Astrocyte (in vitro differentiated cells and primary cell): Measurements from ENCODE around the gene PHF13. TPM values are rescaled to one million over a fixed set of nuclear protein-coding genes. Genes with fewer than 3 reads are reported as not detected.
A peak's percentile ranks its signal among the peaks of the same experiment; 100 is the strongest.

Experiments
- DNase-seq: peaks from one replicate; pipeline ENCODE4 v3.0.0-alpha.2; 2010; ENCODE audit warnings: low read depth
- FAIRE-seq: peaks from 2 replicates; lab custom pipeline; 2011; peaks lifted over from hg19 to GRCh38; lab: Jason Lieb, UNC
- H2AFZ ChIP-seq: 2 replicates; pipeline ENCODE4 v1.6.0; 2012; ENCODE audit warnings: low read depth, low read length, inconsistent platforms
- H3K27ac ChIP-seq: 2 replicates; pipeline ENCODE4 v1.5.1; 2011; ENCODE audit warnings: low read depth, low read length, inconsistent platforms
- H3K27me3 ChIP-seq: 2 replicates; pipeline ENCODE4 v1.6.0; 2011; ENCODE audit warnings: low read length, inconsistent platforms; ENCODE audit not compliant: insufficient read depth
- H3K36me3 ChIP-seq: 2 replicates; pipeline ENCODE4 v1.5.1; 2011; ENCODE audit warnings: low read length, inconsistent platforms; ENCODE audit not compliant: insufficient read depth
- H3K4me1 ChIP-seq: 2 replicates; pipeline ENCODE4 v1.5.1; 2011; ENCODE audit warnings: low read length, inconsistent platforms; ENCODE audit not compliant: insufficient read depth
- H3K4me2 ChIP-seq: 2 replicates; pipeline ENCODE4 v1.6.0; 2012; ENCODE audit warnings: low read length, inconsistent platforms
- H3K4me3 ChIP-seq: 2 replicates; pipeline ENCODE4 v1.5.1; 2011; ENCODE audit warnings: low read depth, mild to moderate bottlenecking, low read length, inconsistent platforms; ENCODE audit not compliant: insufficient read depth
- H3K79me2 ChIP-seq: 2 replicates; pipeline ENCODE4 v1.6.0; 2012; ENCODE audit warnings: mild to moderate bottlenecking, low read length, inconsistent platforms; ENCODE audit not compliant: insufficient read depth
- H3K9ac ChIP-seq: 2 replicates; pipeline ENCODE4 v1.6.0; 2012; ENCODE audit warnings: mild to moderate bottlenecking, low read length, inconsistent platforms
- H3K9me3 ChIP-seq: 2 replicates; pipeline ENCODE4 v1.5.1; 2012; ENCODE audit warnings: low read depth, mild to moderate bottlenecking, low read length, inconsistent platforms; ENCODE audit not compliant: insufficient read depth
- H4K20me1 ChIP-seq: 2 replicates; pipeline ENCODE4 v1.6.0; 2012; ENCODE audit warnings: low read length, inconsistent platforms; ENCODE audit not compliant: insufficient read depth
- H3K27ac Mint-ChIP-seq: one replicate; pipeline ENCODE4 v1.8.0; 2021; ENCODE audit warnings: mild to moderate bottlenecking, mixed read lengths; ENCODE audit not compliant: unreplicated experiment
- H3K27me3 Mint-ChIP-seq: one replicate; pipeline ENCODE4 v1.8.0; 2021; ENCODE audit warnings: low read depth, mixed read lengths; ENCODE audit not compliant: unreplicated experiment
- H3K36me3 Mint-ChIP-seq: one replicate; pipeline ENCODE4 v1.8.0; 2021; ENCODE audit warnings: low read depth, mixed read lengths; ENCODE audit not compliant: unreplicated experiment
- H3K4me1 Mint-ChIP-seq: one replicate; pipeline ENCODE4 v1.8.0; 2021; ENCODE audit warnings: low read depth, mixed read lengths; ENCODE audit not compliant: unreplicated experiment
- H3K4me3 Mint-ChIP-seq: one replicate; pipeline ENCODE4 v1.8.0; 2021; ENCODE audit warnings: mild to moderate bottlenecking, moderate library complexity, mixed read lengths; ENCODE audit not compliant: unreplicated experiment
- H3K9me3 Mint-ChIP-seq: one replicate; pipeline ENCODE4 v1.8.0; 2021; ENCODE audit warnings: mild to moderate bottlenecking, mixed read lengths; ENCODE audit not compliant: unreplicated experiment
- EZH2 ChIP-seq: IDR thresholded peaks from 2 replicates; pipeline ENCODE4 v1.6.1; 2012; ENCODE audit warnings: mild to moderate bottlenecking, low read length, inconsistent platforms; ENCODE audit not compliant: insufficient read depth
- total RNA-seq: library from RNA; stranded (reverse); gene quantifications from 2 replicates; pipeline ENCODE4 v1.2.1, GENCODE V29; 2021
- TF ChIP-seq, protein P1 (sequence below): IDR thresholded peaks from 2 replicates; pipeline ENCODE4 v1.5.1; 2011; ENCODE audit warnings: low read depth, mild to moderate bottlenecking, inconsistent platforms, low read length, moderate library complexity; ENCODE audit not compliant: insufficient read depth

The PHF13 gene
- total RNA-seq, 1 donor from 2014 or later: 23.7 TPM

DNA sequence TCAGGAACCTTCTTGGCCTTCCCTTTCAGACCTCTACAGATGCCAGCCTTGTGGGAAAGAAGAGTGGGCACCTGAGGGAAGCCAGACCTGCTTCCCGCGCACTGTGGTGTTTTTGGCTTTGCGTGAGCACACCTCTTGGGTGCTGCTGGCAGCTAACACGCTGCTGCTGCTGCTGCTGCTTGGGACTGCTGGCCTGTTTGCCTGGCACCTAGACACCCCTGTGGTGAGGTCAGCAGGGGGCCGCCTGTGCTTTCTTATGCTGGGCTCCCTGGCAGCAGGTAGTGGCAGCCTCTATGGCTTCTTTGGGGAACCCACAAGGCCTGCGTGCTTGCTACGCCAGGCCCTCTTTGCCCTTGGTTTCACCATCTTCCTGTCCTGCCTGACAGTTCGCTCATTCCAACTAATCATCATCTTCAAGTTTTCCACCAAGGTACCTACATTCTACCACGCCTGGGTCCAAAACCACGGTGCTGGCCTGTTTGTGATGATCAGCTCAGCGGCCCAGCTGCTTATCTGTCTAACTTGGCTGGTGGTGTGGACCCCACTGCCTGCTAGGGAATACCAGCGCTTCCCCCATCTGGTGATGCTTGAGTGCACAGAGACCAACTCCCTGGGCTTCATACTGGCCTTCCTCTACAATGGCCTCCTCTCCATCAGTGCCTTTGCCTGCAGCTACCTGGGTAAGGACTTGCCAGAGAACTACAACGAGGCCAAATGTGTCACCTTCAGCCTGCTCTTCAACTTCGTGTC, 34.7 kb upstream of the PHF13 start:
- H3K4me1 Mint-ChIP-seq: peaks cover 27% of the 10 kb centered on the region
- no peaks in the 10 kb centered on the region for H3K27me3 Mint-ChIP-seq
- peak overlapping the region; percentile 96 for H3K4me3 Mint-ChIP-seq
- Histone ChIP-seq H3K9me3 (no peaks in the 10 kb centered on the region), H3K27me3 (no peaks in the 10 kb centered on the region), H3K27ac (no peak overlapping the region), H3K9ac (peak overlapping the region; percentile 83), H2AFZ (peak overlapping the region; percentile 70), H3K4me1 (peaks cover 12% of the 10 kb centered on the region), H3K36me3 (no peaks in the 10 kb centered on the region), H3K79me2 (peaks cover 26% of the 10 kb centered on the region), H3K4me3 (peak overlapping the region; percentile 65), H3K4me2 (peak overlapping the region; percentile 90), H4K20me1 (peaks cover 23% of the 10 kb centered on the region)
- peak overlapping the region; percentile 72 for H3K27ac Mint-ChIP-seq
- H3K9me3 Mint-ChIP-seq: no peaks in the 10 kb centered on the region
- H3K36me3 Mint-ChIP-seq: no peaks in the 10 kb centered on the region
- DNase-seq (no peak), FAIRE-seq (no peak)
- TF ChIP-seq, protein P1, sequence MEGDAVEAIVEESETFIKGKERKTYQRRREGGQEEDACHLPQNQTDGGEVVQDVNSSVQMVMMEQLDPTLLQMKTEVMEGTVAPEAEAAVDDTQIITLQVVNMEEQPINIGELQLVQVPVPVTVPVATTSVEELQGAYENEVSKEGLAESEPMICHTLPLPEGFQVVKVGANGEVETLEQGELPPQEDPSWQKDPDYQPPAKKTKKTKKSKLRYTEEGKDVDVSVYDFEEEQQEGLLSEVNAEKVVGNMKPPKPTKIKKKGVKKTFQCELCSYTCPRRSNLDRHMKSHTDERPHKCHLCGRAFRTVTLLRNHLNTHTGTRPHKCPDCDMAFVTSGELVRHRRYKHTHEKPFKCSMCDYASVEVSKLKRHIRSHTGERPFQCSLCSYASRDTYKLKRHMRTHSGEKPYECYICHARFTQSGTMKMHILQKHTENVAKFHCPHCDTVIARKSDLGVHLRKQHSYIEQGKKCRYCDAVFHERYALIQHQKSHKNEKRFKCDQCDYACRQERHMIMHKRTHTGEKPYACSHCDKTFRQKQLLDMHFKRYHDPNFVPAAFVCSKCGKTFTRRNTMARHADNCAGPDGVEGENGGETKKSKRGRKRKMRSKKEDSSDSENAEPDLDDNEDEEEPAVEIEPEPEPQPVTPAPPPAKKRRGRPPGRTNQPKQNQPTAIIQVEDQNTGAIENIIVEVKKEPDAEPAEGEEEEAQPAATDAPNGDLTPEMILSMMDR: no peak
- TF ChIP-seq EZH2: no peak

DNA sequence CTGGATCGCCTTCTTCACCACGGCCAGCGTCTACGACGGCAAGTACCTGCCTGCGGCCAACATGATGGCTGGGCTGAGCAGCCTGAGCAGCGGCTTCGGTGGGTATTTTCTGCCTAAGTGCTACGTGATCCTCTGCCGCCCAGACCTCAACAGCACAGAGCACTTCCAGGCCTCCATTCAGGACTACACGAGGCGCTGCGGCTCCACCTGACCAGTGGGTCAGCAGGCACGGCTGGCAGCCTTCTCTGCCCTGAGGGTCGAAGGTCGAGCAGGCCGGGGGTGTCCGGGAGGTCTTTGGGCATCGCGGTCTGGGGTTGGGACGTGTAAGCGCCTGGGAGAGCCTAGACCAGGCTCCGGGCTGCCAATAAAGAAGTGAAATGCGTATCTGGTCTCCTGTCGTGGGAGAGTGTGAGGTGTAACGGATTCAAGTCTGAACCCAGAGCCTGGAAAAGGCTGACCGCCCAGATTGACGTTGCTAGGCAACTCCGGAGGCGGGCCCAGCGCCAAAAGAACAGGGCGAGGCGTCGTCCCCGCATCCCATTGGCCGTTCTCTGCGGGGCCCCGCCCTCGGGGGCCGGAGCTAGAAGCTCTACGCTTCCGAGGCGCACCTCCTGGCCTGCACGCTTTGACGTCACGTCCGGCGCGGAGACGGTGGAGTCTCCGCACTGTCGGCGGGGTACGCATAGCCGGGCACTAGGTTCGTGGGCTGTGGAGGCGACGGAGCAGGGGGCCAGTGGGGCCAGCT, 34.0 kb upstream of the PHF13 start, which contains the start of gene ZBTB48:
TSS of gene ZBTB48 (plus strand) at position 621 of the 745 bp plus-strand sequence. CDS start 616 bp downstream, outside the sequence.
- Histone ChIP-seq H3K79me2 (peaks cover 30% of the 10 kb centered on the region), H3K4me3 (peak within 1 kb of the TSS; percentile 65), H3K4me2 (peak within 1 kb of the TSS; percentile 90), H3K4me1 (peaks cover 12% of the 10 kb centered on the region), H3K27me3 (no peaks in the 10 kb centered on the region), H3K9me3 (no peaks in the 10 kb centered on the region), H4K20me1 (peaks cover 28% of the 10 kb centered on the region), H3K9ac (peak within 1 kb of the TSS; percentile 83), H3K36me3 (no peaks in the 10 kb centered on the region), H3K27ac (peak within 1 kb of the TSS; percentile 45), H2AFZ (peak within 1 kb of the TSS; percentile 70)
- TF ChIP-seq EZH2: no peak
- TF ChIP-seq, protein P1: no peak
- peaks cover 24% of the 10 kb centered on the region for H3K4me1 Mint-ChIP-seq
- H3K36me3 Mint-ChIP-seq: no peaks in the 10 kb centered on the region
- no peaks in the 10 kb centered on the region for H3K27me3 Mint-ChIP-seq
- DNase-seq (peak; percentile 84), FAIRE-seq (peak; percentile 86)
- peak within 1 kb of the TSS; percentile 80 for H3K27ac Mint-ChIP-seq
- H3K4me3 Mint-ChIP-seq: peak within 1 kb of the TSS; percentile 96
- no peaks in the 10 kb centered on the region for H3K9me3 Mint-ChIP-seq
